GM19372 (cell line): ENCODE data around the gene CIDEA.

Experiments used
- ATAC-seq: cut with Tn5 transposase; IDR thresholded peaks from one replicate; pipeline ENCODE4 v1.9.1; 2021; ENCODE audit warnings: mild to moderate bottlenecking, low read depth, moderate library complexity; ENCODE audit not compliant: unreplicated experiment

The CIDEA gene

DNA sequence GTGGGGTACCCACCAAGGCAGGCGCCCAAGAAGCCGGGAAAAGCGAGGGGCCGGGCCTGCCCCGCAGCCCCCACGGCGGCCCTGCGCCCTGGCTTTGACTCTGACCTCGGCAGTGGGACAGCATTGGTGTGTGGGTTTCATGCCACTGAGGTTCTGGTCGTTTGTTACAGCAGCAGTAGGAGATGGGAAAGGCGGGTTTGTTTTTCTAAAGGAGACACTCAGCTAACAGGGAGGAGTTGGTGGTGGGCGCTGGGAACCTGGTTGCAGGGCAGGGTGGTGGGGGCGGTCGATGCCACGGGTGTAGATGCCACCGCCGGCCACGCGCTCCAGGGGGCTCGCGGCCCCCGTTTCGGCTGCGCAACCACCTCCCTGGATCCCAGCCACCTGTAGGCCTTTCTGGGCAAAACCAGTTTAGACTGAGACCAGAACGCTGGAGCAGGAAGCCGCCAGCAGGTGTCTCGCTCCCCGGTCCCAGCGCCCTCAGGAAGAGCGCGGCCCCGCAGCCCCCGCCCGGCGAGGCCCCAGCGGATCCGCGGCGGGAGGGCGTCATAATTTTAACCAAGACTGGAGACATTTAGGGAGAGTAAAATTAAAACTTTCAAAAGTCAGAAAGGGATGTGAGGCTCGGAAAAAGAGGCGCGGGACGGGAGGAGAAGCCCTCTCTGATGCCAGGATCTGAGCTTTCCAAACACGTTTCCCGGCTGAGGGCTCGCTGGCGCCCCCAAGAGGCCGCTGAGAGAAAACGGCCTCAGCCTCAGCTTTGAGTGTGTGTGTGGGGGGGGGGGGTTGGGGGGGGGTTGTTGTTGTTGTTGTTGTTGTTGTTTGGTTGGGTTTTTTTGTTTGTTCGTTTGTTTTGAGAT is 17.4 kb downstream of the CIDEA start:
- peak; percentile 79 for ATAC-seq

DNA sequence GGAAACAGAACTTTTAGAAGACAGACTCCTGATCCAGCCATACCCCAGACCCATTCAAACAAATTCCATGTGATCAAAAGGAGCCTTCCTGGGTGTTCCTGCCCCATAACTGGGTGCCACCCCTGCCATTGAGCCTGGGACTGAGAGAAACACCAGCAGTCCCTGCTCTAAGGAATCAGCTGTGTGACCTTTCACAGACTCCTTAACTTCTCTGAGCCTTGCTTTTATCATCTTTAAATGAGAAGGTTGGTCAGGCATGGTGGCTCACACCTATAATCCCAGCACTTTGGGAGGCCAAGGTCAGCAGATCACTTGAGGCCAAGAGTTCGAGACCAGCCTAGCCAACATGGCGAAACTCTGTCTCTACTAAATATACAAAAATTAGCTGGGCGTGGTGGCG is 20.6 kb downstream of the CIDEA start:
- ATAC-seq: no peak

DNA sequence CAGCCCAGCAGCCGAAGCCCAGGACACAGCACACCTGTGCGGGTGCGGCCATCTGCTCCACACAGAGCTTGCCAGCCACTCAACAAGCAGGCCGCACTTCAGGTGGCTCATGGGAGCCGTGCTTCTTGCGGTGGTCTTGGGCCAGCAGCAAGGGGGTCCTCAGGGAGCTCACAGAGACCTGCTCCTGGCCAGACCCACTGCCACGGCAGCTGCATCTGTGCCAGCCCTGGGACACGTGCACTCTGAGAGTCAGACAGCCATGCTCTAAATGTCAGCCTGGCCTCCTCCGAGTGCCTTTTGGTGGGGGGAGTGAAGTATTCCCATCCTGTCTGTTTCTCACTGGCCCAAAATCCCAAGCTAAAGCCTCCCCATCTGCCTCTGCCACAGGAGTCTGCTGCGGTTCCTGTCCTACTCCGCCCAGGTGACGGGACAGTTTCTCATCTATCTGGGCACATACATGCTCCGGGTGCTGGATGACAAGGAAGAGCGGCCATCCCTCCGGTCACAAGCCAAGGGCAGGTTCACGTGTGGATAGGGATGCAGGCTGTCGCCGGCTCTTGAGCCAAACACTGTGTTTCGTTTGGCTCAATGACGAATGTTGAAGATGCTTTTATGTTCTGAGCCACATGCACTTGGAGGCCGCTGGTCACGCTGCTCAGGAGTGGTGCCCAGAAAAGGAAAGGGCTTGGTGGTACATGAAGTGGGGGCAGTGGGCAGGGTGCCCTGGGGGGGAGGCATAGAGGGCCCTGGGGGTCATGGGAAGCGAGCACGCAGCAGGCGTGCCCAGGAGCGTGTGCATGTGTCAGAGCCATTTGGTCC is 22.8 kb downstream of the CIDEA start:
- ATAC-seq: no peak

DNA sequence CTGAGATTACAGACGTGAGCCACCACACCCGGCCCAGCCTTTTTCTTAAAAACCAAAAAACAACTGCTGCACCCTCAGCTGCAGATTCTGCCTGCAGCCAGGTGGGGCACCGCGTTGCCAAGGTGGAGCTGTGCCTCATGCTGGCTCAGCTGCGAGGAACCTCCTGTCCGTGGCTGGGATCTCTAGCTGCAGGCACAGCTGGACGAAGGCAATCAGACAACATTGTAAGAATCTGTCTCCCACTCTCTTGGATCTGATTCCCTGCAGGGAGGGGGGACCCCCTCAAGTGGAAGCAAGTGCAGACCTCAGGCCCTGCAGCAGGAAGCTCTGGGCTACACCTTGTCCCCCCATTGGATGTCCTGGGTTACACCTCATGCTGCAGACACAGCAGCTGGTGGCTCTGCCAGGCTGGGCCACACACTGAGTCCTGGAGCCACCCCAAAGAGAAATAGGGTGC is 24.1 kb downstream of the CIDEA start:
- ATAC-seq: no peak

DNA sequence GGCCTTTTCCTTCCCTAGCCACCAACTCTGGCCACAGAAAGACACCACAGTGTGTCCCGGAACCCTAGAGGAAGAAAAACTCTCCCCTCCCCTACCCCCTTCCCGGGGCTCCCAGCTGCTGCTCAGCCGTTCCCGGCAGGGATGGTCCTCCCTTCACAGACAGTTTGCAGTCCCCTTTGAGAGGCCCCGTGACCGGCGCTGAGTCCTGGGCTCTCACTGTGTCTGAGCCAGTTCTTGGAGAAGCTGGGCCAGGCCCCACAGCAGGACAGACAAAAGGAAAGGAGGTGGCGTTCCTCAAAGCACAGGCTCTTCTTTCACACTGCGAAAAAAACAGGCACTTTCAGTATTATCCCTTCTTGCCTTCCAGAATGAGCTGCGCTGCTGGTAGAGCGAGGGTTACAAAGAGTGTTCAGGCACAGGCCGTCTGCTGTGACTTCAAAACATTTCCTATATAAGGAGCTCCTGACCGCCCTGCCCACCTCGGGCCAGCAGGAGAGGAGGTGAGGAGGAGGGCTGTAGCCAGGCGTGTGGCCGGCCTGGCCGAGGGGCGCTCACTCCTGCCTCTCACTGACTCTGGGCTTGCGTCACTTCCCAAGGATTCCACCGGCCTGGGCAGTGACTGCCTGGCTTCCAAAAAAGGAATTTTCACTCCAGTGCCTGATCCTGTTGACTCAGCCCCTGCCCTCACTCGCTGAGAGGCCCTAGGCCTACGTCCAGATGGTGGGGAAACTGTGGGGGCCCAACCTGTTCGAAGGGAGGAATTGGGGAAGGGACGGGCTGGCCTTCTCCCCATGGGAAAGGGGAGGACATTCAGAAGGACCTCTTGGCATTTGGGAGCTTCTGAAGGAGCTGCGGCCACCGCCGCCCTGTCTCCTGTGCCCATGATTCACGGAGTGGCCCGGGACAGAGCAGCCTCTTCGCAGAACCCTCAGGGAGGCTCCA is 24.9 kb downstream of the CIDEA start:
- ATAC-seq: no peak

DNA sequence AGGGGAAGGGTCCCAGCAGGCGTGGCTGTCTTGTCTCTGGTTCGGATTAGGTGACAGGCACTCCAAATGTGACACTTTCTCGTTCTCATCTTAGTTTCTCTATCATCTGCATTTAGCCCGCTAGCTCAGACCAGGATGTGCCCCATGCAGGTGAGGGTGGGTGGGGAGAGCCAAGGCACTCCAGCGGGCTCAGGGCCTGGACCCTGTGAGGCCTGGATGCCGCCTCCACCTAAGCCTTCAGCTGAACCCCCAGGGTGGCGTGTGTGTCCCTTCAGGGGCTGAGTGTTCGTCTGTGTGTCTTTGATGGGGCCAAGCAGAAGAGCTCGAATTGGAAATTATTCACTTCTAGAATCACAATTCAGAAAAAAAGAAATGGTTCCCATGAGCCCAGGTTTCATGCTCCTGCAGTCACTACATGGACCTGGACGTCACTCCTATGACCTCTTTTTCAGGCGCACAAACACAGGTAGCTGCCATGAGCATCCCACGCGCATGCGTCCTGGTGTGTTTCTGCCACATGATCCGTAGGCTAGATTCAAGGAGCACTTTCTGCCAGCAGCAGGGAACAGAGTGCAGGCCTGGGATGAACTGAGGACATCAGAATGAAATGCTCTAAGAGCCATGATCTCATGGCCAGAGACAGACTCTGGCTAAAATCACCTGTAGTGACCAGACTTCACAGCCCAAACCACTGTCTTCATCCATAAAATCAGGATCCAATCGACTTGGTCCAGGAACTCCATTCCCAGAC is 25.8 kb downstream of the CIDEA start:
- no peak for ATAC-seq

DNA sequence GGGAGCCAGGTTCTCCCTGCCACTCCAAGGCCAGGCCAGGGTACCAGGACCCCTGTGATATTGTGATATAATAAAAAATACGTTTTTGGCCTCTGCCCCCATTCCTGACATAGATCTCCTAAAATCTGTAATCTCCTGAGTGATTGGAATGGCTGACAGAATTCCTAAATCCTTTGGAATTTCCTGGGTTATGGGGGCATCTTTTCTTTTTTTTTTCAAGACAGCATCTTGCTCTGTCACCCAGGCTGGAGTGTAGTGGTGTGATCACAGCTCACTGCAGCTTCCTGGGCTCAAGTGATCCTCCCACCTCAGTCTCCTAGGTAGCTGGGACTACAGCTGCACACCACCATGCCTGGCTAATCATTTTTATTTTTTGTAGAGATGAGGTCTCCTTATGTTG is 27.7 kb downstream of the CIDEA start:
- no peak for ATAC-seq

DNA sequence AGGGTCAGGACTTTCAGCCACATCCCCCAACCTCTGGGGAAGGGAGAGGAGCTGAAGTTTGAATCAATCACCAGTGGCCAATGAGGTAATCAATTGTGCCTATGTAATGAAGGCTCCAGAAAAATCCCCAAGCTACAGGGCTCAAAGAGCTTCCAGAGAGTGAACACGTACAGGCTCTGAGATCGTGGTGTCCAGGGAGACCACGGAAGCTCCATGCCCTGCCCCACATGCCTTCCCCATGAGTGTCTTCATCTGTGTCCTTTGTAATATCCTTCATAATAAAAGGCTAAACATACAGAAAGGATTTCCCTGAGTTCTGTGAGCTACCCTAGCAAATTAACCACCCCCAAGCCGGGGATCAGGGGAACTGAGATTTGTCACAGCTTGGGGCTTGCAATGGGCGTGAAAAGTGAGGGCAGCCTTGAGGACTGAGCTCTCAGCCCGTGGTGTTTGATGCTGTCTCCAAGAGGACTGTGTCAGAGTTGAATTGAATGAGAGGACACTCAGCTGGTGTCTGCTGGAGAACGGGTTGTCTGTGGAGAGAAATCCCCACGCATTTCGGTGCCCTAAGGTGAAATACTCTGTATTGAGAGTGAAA is 28.4 kb downstream of the CIDEA start:
- ATAC-seq: no peak

DNA sequence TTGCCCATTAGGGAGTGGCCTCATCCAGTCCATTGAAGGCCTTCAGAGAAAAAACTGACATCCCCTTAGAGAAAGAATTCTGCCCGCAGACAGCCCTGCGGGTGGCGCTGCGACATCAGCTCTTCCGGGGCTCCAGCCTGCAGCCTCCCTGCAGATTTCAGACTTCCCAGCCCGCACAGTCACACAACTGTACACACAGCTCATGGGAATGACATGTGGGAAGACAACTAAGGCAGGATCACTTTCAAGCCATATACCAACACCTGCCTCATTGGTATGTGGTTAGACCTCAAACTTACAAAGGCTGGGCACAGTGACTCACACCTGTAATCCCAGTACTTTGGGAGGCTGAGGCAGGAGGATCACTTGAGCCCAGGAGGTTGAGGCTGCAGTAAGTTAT is 29.1 kb downstream of the CIDEA start:
- no peak for ATAC-seq

DNA sequence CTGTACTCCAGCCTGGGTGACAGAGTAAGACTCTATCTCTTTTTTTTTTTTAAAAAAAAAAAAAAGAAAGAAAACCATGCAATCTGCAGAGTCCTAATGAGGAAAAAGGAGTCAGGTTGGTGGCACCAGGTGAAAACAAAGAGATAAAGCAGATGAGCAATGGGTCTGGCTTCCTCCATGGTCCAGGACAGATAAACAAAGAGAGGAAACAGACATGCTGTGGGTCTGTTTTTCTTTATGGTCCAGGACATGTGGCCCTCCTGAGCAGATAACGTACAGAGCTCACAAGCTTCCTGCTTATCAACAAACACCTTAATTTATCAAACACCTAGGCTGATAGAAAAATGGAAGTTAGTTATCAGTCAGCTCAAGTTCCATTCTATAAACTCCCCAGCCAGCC is 29.5 kb downstream of the CIDEA start:
- ATAC-seq: no peak

DNA sequence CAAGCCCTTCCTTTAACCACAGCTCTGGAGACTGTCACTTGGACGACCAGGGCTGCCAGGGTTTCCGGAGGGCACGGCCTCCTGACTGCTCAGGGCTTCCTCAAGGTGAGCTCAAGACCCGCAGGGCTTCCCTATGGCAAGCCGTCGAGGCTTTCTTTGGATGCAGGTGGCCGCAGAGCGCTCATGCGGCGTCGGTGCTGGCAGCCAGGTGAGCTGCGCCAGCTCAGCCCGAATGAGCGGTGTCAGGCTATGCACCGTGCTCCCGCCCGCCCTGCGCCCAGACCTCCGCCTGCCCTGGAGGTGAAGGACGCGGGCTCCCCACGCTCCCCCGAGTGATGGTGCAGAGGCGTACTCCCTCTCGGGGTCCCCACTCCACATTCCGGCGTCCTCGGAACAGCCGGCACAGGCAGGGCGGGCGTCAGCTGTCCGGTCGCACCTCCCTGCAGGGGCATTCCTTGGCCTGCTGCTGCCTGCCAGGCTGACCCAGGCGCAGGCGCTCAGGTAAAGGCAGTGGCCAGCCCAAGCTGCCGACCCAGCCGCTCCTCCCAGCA is 33.0 kb downstream of the CIDEA start:
- no peak for ATAC-seq

DNA sequence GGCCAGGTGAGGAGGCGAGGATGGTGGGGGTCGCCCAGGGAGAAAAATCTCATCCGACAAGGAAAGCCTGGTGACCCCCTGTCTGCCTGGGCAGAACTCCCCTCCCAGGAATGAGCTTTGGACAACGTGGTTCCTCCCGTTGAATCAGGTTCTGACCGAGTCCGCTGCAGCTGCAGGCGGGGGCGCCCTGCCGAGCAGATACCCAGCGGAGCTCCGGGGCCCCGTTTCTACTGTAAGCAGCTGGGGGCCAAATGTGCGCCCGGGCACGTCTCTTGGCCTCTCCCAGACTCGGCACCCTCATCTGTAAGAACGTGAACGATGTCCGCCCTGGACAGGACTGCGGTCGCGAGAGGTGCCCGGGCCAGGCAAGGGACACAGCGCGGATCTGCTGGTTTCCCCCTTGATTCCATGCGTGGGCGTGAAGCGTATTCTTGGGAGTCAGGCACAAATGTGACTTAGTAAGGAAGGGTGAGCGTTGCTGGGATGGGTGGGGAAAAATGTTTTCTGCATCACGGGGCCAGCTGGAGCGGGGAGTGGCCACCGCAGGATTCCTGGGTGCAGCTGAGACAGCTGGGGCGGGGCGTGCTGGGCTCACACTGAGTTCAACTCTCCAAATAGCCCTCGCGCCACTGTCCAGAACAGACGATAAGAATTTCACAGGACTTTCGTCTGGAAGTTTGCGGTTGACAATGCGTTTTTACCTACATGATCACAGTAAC is 33.7 kb downstream of the CIDEA start:
- no peak for ATAC-seq

DNA sequence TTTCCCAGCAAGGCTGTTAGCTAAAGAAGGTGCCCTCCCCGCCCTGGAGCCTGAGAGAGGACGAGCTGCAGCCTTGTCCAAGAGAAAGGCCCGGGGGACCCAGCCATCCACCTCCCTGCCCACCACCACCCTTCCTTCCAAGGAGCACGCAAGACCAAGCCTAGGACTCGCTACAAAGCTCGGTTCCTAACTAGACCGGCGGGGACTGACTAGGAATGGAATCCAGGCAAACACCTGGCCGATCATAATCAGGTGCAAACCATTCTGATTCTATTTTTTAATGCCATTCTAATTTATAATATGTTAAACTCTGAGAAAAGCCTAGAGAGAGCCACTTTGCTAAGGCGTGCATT is 34.2 kb downstream of the CIDEA start:
- ATAC-seq: no peak

DNA sequence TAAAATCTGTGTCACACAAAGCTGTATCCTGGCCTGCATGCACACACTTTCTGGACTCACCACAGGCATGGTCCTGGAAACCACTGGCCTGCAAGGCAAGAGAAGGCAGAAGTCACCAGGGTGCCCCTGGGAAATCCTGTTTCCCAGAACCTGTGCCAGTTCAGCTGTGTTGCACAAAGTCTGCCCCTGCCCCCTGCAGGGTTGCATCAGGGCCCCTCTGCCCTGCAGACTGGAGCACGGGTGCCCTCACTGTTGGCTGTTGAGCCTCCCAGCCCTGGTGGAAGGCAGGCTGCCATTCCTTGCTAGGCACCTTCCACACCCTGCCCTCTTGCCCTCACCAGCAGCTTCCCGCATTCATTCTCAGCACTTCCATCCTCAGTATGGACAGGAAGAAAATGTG is 35.9 kb downstream of the CIDEA start:
- no peak for ATAC-seq

DNA sequence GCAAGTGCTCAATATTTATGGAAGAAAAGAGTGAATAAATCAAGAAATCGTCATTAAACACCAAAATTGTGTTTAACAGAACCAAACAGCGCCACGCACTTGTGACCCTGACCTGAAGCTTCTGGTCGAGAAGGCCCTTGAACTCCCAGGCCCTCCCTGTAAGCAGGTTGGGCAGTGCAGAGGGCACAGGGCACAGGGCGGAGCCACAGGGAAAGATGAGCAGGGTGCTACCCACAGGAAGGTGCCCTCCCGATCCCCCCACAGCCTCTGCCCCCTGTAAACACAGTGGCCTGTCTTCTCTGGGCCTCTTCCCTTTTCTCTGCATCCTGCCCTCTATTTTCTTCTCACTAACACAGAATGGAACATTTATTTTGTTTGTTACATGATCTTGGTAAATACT is 37.0 kb downstream of the CIDEA start:
- no peak for ATAC-seq

DNA sequence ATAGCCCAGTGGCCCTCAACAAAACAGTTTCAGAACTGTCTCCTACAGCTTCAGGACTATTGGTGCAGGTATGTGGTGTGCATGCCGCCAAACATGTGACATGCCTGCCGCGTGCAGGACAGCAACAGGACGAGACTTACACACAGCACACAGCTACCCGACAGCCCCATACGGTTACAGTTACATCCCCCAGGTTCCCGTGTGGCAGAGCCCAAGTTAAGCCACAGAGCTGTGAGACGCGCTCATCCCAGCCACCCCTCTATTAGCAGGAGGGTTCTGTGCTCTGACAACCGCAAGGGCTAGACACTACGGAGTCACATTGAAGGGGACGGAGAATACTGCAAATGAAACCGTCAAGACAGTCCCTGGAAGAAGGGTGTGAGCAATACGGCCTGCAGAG is 37.5 kb downstream of the CIDEA start:
- no peak for ATAC-seq

DNA sequence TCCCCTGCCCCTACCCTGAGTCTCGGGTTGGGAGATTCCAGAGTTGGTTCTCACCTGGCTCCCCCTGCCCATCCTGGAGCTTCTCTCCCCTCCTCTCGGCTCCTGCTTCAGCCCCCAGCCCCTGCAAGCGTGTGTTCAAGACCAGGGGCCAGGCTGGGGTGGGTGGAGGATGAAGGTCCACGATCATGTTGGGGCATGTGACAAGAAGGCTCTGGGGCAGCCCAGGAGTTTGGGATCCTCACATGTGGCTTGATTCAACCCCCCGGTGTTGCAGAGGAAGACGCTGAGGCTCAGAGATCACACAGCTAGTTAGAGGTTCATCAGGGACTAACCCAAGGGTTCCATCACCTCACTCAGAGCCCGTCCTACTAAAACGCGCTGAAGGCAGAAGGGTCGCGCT is 39.7 kb downstream of the CIDEA start:
- no peak for ATAC-seq

DNA sequence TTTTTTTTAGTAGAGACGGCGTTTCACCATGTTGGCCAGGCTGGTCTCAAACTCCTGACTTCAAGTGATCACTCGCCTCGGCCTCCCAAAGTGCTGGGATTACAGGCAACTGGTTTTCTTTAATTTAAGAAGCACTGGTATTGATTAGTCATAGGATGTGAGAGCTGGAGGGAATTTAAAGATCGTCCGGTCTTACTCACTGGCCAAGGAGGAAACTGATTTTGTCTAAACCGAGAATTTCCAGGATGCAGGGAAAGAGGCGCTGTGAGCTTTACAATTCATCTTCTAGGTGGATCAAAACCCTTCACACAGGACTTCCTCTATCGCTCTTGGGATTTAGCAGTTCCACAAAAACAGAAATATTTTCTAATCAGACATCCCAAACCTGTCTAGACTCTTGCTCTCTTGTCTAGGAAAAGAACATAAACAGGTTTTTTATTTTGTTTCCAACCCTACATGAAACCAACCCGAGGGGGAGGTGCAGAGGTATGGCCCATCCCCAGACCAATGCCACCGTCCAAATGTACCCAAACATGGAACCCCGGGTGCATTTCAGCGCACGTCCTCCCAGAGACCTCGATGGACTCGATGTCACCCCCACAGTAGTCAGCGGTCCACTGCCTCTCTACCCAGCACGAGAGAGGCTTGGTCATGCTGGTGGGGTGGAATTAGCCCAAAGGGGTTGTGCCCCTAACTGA is 41.4 kb downstream of the CIDEA start:
- no peak for ATAC-seq
